A673 (cell line): ENCODE data around the gene UVRAG. TPM values are rescaled to one million over a fixed set of nuclear protein-coding genes. Genes with fewer than 3 reads are reported as not detected.

Experiments used
- BruUV-seq: library from RNA; stranded (reverse); fragments of 400-500 nt; replicated peaks from 2 replicates; lab custom pipeline; 2021; lab: Mats Ljungman, UMichigan
- CTCF ChIA-PET: fragments of 300-600 bp; sonication (Branson Sonifier 250); formaldehyde crosslinking; loops from one replicate; lab custom pipeline; 2022; ENCODE audit warnings: antibody characterized with exemption; lab: Charles Lee
- POLR2A ChIA-PET: fragments of 300-600 bp; sonication (Branson Sonifier 250); formaldehyde crosslinking; loops from one replicate; lab custom pipeline; 2022; ENCODE audit warnings: antibody characterized with exemption; ENCODE audit not compliant: low non-redundant PET; lab: Charles Lee
- DNase-seq: peaks from one replicate; pipeline ENCODE4 v3.0.0-alpha.2; 2015; ENCODE audit warnings: low spot score
- H3K27ac ChIP-seq: fragments of 200-600 bp; sonication (generic); 2 replicates; pipeline ENCODE4 v1.5.1; 2016; ENCODE audit warnings: mixed run types, low read depth, mild to moderate bottlenecking, mixed read lengths, antibody characterized with exemption, low read length; ENCODE audit not compliant: poor library complexity, severe bottlenecking
- H3K27me3 ChIP-seq: fragments of 200-600 bp; sonication (generic); replicated peaks from 2 replicates; pipeline ENCODE4 v1.6.1; 2017; ENCODE audit warnings: mixed run types, low read depth, mild to moderate bottlenecking, mixed read lengths, antibody characterized with exemption, low read length; ENCODE audit not compliant: insufficient read depth, poor library complexity
- H3K36me3 ChIP-seq: fragments of 200-600 bp; sonication (generic); 2 replicates; pipeline ENCODE4 v1.6.1; 2016; ENCODE audit warnings: mixed run types, mild to moderate bottlenecking, mixed read lengths, antibody characterized with exemption, low read length; ENCODE audit not compliant: insufficient read depth, poor library complexity, severe bottlenecking
- H3K4me1 ChIP-seq: fragments of 200-600 bp; sonication (generic); 2 replicates; pipeline ENCODE4 v1.6.1; 2017; ENCODE audit warnings: mixed run types, mild to moderate bottlenecking, mixed read lengths, antibody characterized with exemption, low read length; ENCODE audit not compliant: insufficient read depth, poor library complexity, severe bottlenecking
- H3K4me3 ChIP-seq: fragments of 200-600 bp; sonication (generic); 2 replicates; pipeline ENCODE4 v1.5.1; 2016; ENCODE audit warnings: low read depth, mixed run types, mild to moderate bottlenecking, mixed read lengths, low read length; ENCODE audit not compliant: poor library complexity, severe bottlenecking
- H3K9me3 ChIP-seq: fragments of 200-600 bp; sonication (generic); 2 replicates; pipeline ENCODE4 v1.6.1; 2016; ENCODE audit warnings: mixed run types, low read depth, mild to moderate bottlenecking, mixed read lengths, antibody characterized with exemption, low read length; ENCODE audit not compliant: poor library complexity, severe bottlenecking
- CTCF ChIP-seq: fragments of 300-800, 200-600 bp; sonication (generic); conservative IDR thresholded peaks from 2 replicates; pipeline ENCODE4 v1.5.1; 2017; ENCODE audit warnings: low read depth, mild to moderate bottlenecking, antibody characterized with exemption, low read length, moderate library complexity, mixed read lengths
- EZH2 ChIP-seq: fragments of 200-600 bp; sonication (generic); IDR thresholded peaks from 2 replicates; pipeline ENCODE4 v1.6.1; 2017; ENCODE audit warnings: borderline replicate concordance, low read depth, mild to moderate bottlenecking, mixed read lengths, antibody characterized with exemption, low read length; ENCODE audit not compliant: poor library complexity, severe bottlenecking
- intact Hi-C: fragments of 100-400 bp; cut with micrococcal nuclease; formaldehyde crosslinking; loops from one replicate; pipeline ENCODE4 v1.10.0; 2022; ENCODE audit not compliant: unreplicated experiment
- total RNA-seq: library from RNA; stranded (reverse); gene quantifications from 2 replicates; pipeline ENCODE4 v1.2.3, GENCODE V29; 2021

Gene UVRAG
- total RNA-seq, 1 experiment from 2014 or later = 21.1 TPM

DNA sequence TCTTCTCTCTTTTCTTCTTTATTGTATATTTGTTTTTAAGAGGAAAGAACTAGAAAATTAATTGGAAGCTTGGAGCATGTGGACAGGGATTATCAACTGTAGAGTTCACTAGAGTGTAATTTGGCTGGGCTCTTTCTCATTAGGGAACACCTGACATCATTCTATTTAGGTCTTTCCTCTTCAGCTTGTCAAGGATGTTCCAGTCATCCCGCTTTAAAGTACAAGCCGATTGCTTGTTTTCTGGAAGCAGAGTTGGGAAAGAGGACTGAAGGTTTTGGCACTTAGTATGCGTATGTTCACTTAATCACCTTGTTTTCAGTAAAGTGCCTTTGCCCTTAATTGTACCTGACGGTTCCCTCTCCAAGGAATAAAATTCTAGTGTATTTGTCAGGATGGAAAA, 279.7 kb downstream of the UVRAG start:
- TF ChIP-seq CTCF (no peak), EZH2 (no peak)
- intact Hi-C loops = no loop called here
- H3K4me3 ChIP-seq = no peak overlapping the region
- H3K27me3 ChIP-seq = no peaks in the 10 kb centered on the region
- peaks cover 11% of the 10 kb centered on the region for H3K9me3 ChIP-seq
- no peaks in the 10 kb centered on the region for H3K4me1 ChIP-seq
- no TSS peak for BruUV-seq
- H3K36me3 ChIP-seq = no peaks in the 10 kb centered on the region
- no peak overlapping the region for H3K27ac ChIP-seq
- ChIA-PET POLR2A (no interaction called here), CTCF (no interaction called here)
- DNase-seq = no peak

DNA sequence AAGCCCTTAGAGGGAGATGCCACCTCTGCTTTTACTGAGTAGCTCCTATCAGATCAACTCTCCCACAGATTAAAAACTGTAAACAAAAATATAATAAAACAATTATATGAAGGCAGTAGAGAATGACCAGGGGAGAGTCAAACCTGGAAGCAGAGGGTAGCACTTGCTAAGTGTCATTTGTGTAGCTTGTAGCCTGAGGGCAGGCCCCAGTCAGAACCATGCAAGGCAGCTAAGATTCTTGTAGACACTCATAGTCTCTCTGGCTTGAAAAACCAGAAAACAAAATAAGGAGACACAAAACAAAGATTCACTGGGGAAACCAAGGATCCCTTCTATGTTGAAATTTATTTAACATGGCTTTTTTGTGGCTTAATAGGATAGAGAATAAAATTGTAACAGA, 280.9 kb downstream of the UVRAG start:
- H3K9me3 ChIP-seq = peaks cover 6% of the 10 kb centered on the region
- no peaks in the 10 kb centered on the region for H3K4me1 ChIP-seq
- ChIA-PET CTCF (no interaction called here), POLR2A (interaction anchor here (0.6 kb wide), 1 partner anchor 25 kb away, joined by 7 read pairs; no protein-coding TSS in a partner anchor)
- no peak for TF ChIP-seq CTCF
- TF ChIP-seq EZH2 = no peak
- H3K36me3 ChIP-seq = no peaks in the 10 kb centered on the region
- BruUV-seq = no TSS peak
- intact Hi-C loops = no loop called here
- no peak overlapping the region for H3K4me3 ChIP-seq
- no peaks in the 10 kb centered on the region for H3K27me3 ChIP-seq
- no peak overlapping the region for H3K27ac ChIP-seq
- DNase-seq = no peak

- no peaks in the 10 kb centered on the region for H3K27me3 ChIP-seq
- H3K4me3 ChIP-seq = no peak overlapping the region
- no TSS peak for BruUV-seq
- H3K9me3 ChIP-seq = no peaks in the 10 kb centered on the region
- no peak for TF ChIP-seq CTCF
- no peak for TF ChIP-seq EZH2
- ChIA-PET CTCF (no interaction called here), POLR2A (no interaction called here)
- H3K36me3 ChIP-seq = no peaks in the 10 kb centered on the region
- DNase-seq = no peak
- intact Hi-C loops = no loop called here
- no peaks in the 10 kb centered on the region for H3K4me1 ChIP-seq
- H3K27ac ChIP-seq = no peak overlapping the region
These were observed 281.5 kb downstream of the UVRAG start for GRCh38 chr11:76096552-76096951.
